Measurements from ENCODE around the gene OR10A6. TPM values are rescaled to one million over a fixed set of nuclear protein-coding genes. Genes with fewer than 3 reads are reported as not detected.

The OR10A6 gene
- polyA plus RNA-seq, 2 of the 4 experiments (the other 2 are of a cell fraction), result not detected

- no peak overlapping the region for H3K27ac ChIP-seq
- ChIA-PET CTCF (interaction anchor here (1.6 to 6.8 kb wide), 3 partner anchors 12 to 83 kb away, joined by 5 to 39 read pairs (median 10); partner anchors contain the start of gene EIF3F), POLR2A (no interaction called here)
Measured at GRCh38 chr11:7903940-7904339, 27.1 kb downstream of the OR10A6 start.

GRCh38 chr11:7901319-7901854 is 29.7 kb downstream of the OR10A6 start:
- ATAC-seq, result no peak
- 19% methylated on average over 3 of the region's 3 CpGs for WGBS (ENCODE audit: missing lambda C conversion rate)
- ChIA-PET CTCF (interaction anchor here (2.2 to 6.8 kb wide), 2 partner anchors 10 to 198 kb away, joined by 5 to 39 read pairs; no protein-coding TSS in a partner anchor), POLR2A (no interaction called here)
- H3K4me3 ChIP-seq, result no peak overlapping the region
- no peaks in the 10 kb centered on the region for H3K9me3 ChIP-seq
- no peak overlapping the region for H3K27ac ChIP-seq
- no peak for DNase-seq (ENCODE audit: low read depth in 1 of 2, low spot score in 1 of 2)
- FAIRE-seq, result no peak
- no peaks in the 10 kb centered on the region for H3K4me1 ChIP-seq
- H3K4me2 ChIP-seq, result no peak overlapping the region
- TF ChIP-seq TP53 (CRISPR knock-in tag; IDR thresholded peaks at IDR 0.05) (no peak), EHF (CRISPR knock-in tag; IDR thresholded peaks at IDR 0.05) (no peak), FOSL2 (IDR thresholded peaks at IDR 0.05) (no peak), FOSL2 (CRISPR knock-in tag; IDR thresholded peaks at IDR 0.05) (no peak), RARB (CRISPR knock-in tag; IDR thresholded peaks at IDR 0.05) (no peak), CBX8 (IDR thresholded peaks at IDR 0.05) (no peak), CHD2 (IDR thresholded peaks at IDR 0.05; ENCODE audit: low read length, partially characterized antibody) (no peak), JUNB (IDR thresholded peaks at IDR 0.05) (no peak), RAD21 (conservative IDR thresholded peaks at IDR 0.05 in 1 of 2, IDR thresholded peaks at IDR 0.05 in 1 of 2) (no peak), SMC3 (IDR thresholded peaks at IDR 0.05) (no peak), ELK1 (IDR thresholded peaks at IDR 0.05; ENCODE audit: low read depth, low read length) (no peak), HOXB5 (CRISPR knock-in tag; IDR thresholded peaks at IDR 0.05) (no peak)

More at GRCh38 chr11:7903940-7904339, 27.1 kb downstream of the OR10A6 start:
- DNase-seq (ENCODE audit: low read depth in 1 of 2, low spot score in 1 of 2), result no peak
- Histone ChIP-seq H3K4me3 (no peak overlapping the region), H3K9me3 (no peaks in the 10 kb centered on the region), H3K4me1 (no peaks in the 10 kb centered on the region), H3K4me2 (no peak overlapping the region)
- ATAC-seq, result no peak
- TF ChIP-seq ZNF302 (CRISPR knock-in tag; IDR thresholded peaks at IDR 0.05) (no peak), TFCP2L1 (CRISPR knock-in tag; IDR thresholded peaks at IDR 0.05) (no peak), RCOR1 (IDR thresholded peaks at IDR 0.05; ENCODE audit: low read depth, low read length) (no peak), BHLHE40 (IDR thresholded peaks at IDR 0.05; ENCODE audit: low read depth, low read length) (no peak), HOXB5 (CRISPR knock-in tag; IDR thresholded peaks at IDR 0.05) (no peak), ATOH8 (CRISPR knock-in tag; IDR thresholded peaks at IDR 0.05; ENCODE audit: low read depth) (no peak), MAFK (IDR thresholded peaks at IDR 0.05; ENCODE audit: partially characterized antibody) (no peak), PBX3 (IDR thresholded peaks at IDR 0.05) (no peak), CHD2 (IDR thresholded peaks at IDR 0.05; ENCODE audit: low read length, partially characterized antibody) (no peak), RARB (CRISPR knock-in tag; IDR thresholded peaks at IDR 0.05) (no peak), CEBPB (IDR thresholded peaks at IDR 0.05) (no peak), BCL3 (IDR thresholded peaks at IDR 0.05) (no peak), CTCF (IDR thresholded peaks at IDR 0.05) (no peak), GATA3 (IDR thresholded peaks at IDR 0.05; ENCODE audit: borderline replicate concordance) (no peak), ELK1 (IDR thresholded peaks at IDR 0.05; ENCODE audit: low read depth, low read length) (no peak), EHF (CRISPR knock-in tag; IDR thresholded peaks at IDR 0.05) (no peak)
- 4% methylated on average over 2 of the region's 2 CpGs for WGBS (ENCODE audit: missing lambda C conversion rate)
- no peak for FAIRE-seq
